Tibial nerve (tissue), 4 donors: Measurements from ENCODE around the gene MDFI.

Experiments
- EP300 ChIP-seq, 2 donors: sonication (generic); formaldehyde crosslinking; IDR thresholded peaks; one replicate each; pipeline ENCODE4 v1.6.1; 2017; ENCODE audit warnings: antibody characterized with exemption in 2 of 2, mild to moderate bottlenecking in 1 of 2
- TF ChIP-seq, protein P1 (sequence below), 5 experiments: fragments of 200-600 bp in 3 of 5; fragments of 450-650 bp in 2 of 5; sonication (generic) in 3 of 5; IDR thresholded peaks; one replicate each; pipeline ENCODE4 v1.5.1; 2016 to 2019; ENCODE audit warnings: antibody characterized with exemption in 5 of 5, mild to moderate bottlenecking in 3 of 5, moderate library complexity in 2 of 5

DNA sequence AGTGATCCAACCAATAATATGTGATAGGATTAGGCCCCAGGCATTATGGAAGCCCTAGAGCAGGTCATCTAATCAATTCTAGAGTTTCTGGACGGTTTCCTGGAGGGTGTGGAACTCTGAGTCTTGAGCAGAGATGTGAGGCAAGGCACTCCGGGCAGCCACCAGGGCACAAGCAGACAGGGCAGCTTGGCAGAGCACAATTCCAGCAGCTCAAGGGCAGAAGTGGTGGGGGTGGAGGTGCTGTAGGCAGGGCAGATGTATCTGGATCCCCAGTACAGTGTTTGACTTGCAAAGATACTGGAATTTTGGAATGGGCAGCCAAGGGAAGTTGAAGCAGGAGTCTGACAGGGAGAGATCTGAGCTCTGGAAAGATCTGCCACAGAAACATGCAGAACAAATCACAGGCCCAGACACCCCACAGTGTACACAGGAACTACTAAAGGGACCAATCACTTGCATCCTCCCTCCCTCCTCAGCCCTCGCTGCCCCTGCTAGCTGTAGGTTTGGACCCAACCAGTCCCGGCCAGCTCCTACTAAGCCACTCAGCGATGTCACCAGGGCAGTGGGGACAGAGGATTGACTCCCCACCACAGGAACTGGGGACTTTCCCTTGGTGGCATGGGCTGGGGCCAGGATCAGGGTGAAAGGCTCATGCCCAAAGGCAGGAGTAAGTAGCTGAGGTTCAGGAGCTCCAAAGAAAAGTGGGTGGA is 50.1 kb downstream of the MDFI start:
- TF ChIP-seq, protein P1, sequence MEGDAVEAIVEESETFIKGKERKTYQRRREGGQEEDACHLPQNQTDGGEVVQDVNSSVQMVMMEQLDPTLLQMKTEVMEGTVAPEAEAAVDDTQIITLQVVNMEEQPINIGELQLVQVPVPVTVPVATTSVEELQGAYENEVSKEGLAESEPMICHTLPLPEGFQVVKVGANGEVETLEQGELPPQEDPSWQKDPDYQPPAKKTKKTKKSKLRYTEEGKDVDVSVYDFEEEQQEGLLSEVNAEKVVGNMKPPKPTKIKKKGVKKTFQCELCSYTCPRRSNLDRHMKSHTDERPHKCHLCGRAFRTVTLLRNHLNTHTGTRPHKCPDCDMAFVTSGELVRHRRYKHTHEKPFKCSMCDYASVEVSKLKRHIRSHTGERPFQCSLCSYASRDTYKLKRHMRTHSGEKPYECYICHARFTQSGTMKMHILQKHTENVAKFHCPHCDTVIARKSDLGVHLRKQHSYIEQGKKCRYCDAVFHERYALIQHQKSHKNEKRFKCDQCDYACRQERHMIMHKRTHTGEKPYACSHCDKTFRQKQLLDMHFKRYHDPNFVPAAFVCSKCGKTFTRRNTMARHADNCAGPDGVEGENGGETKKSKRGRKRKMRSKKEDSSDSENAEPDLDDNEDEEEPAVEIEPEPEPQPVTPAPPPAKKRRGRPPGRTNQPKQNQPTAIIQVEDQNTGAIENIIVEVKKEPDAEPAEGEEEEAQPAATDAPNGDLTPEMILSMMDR (IDR thresholded peaks at IDR 0.05), result no peak
- no peak for TF ChIP-seq EP300 (IDR thresholded peaks at IDR 0.05)
